OCI-LY7 (cell line): ENCODE results near the gene CCNL1. TPM values are rescaled to one million over a fixed set of nuclear protein-coding genes. Genes with fewer than 3 reads are reported as not detected.

Experiments used
- BruUV-seq: library from RNA; stranded (reverse); fragments of 400-500 nt; replicated peaks from 2 replicates; lab custom pipeline; 2021; lab: Mats Ljungman, UMichigan
- CTCF ChIA-PET: fragments of 300-600 bp; sonication (Branson Sonifier 250); formaldehyde crosslinking; loops from one replicate; lab custom pipeline; 2022; ENCODE audit warnings: antibody characterized with exemption; ENCODE audit not compliant: unreplicated experiment; lab: Charles Lee
- POLR2A ChIA-PET: fragments of 300-600 bp; sonication (Branson Sonifier 250); formaldehyde crosslinking; loops from one replicate; lab custom pipeline; 2022; ENCODE audit warnings: antibody characterized with exemption; lab: Charles Lee
- DNase-seq: peaks from one replicate; pipeline ENCODE4 v3.0.0-alpha.2; 2015; ENCODE audit warnings: low spot score
- H2AFZ ChIP-seq: fragments of 200-600 bp; sonication (generic), shearing (Covaris generic); 2 replicates; pipeline ENCODE4 v1.6.1; 2014; ENCODE audit warnings: mild to moderate bottlenecking, antibody characterized with exemption, low read length, moderate library complexity
- H3K27ac ChIP-seq: fragments of 200-600 bp; sonication (generic); 2 replicates; pipeline ENCODE4 v1.5.1; 2014; ENCODE audit warnings: mixed run types, low read depth, mild to moderate bottlenecking, moderate library complexity, low read length, inconsistent platforms; ENCODE audit not compliant: poor library complexity, severe bottlenecking
- H3K36me3 ChIP-seq: fragments of 200-600 bp; sonication (generic); 2 replicates; pipeline ENCODE4 v1.6.1; 2014; ENCODE audit warnings: mild to moderate bottlenecking, antibody characterized with exemption, low read length, moderate library complexity, mixed read lengths; ENCODE audit not compliant: insufficient read depth
- H3K4me1 ChIP-seq: fragments of 200-600 bp; sonication (generic); 2 replicates; pipeline ENCODE4 v1.5.1; 2014; ENCODE audit warnings: mild to moderate bottlenecking, low read length; ENCODE audit not compliant: insufficient read depth, poor library complexity, severe bottlenecking
- H3K4me2 ChIP-seq: fragments of 200-600 bp; sonication (generic); 2 replicates; pipeline ENCODE4 v1.6.1; 2014; ENCODE audit warnings: mild to moderate bottlenecking, low read length
- H3K4me3 ChIP-seq: fragments of 200-600 bp; sonication (generic); 2 replicates; pipeline ENCODE4 v1.5.1; 2014; ENCODE audit warnings: mild to moderate bottlenecking, low read depth, low read length; ENCODE audit not compliant: poor library complexity, severe bottlenecking
- H3K79me2 ChIP-seq: fragments of 200-600 bp; sonication (generic); 2 replicates; pipeline ENCODE4 v1.6.1; 2016; ENCODE audit warnings: low read depth, mild to moderate bottlenecking, low read length, moderate library complexity, mixed read lengths; ENCODE audit not compliant: insufficient read depth
- H3K9me2 ChIP-seq: fragments of 200-600 bp; sonication (generic); 2 replicates; pipeline ENCODE4 v1.6.1; 2016; ENCODE audit warnings: mild to moderate bottlenecking, low read length, mixed read lengths; ENCODE audit not compliant: insufficient read depth
- H3K9me3 ChIP-seq: fragments of 200-600 bp; sonication (generic); 2 replicates; pipeline ENCODE4 v1.6.1; 2014; ENCODE audit warnings: mild to moderate bottlenecking, mixed run types, low read length, mixed read lengths
- H4K20me1 ChIP-seq: fragments of 200-600 bp; sonication (generic); 2 replicates; pipeline ENCODE4 v1.6.1; 2014; ENCODE audit warnings: mild to moderate bottlenecking, antibody characterized with exemption, low read length, moderate library complexity, mixed read lengths; ENCODE audit not compliant: insufficient read depth
- EZH2phosphoT487 ChIP-seq: fragments of 200-600 bp; sonication (generic); IDR thresholded peaks from 2 replicates; pipeline ENCODE4 v1.6.1; 2018; ENCODE audit warnings: low read depth, borderline replicate concordance, mild to moderate bottlenecking, mixed run types, antibody characterized with exemption, low read length, moderate library complexity, mixed read lengths
- intact Hi-C: fragments of 100-400 bp; cut with micrococcal nuclease; formaldehyde crosslinking; loops from one replicate; pipeline ENCODE4 v1.10.0; 2022; ENCODE audit not compliant: unreplicated experiment
- total RNA-seq, 2 experiments: library from RNA; depleted of rRNA in 1 of 2; stranded (reverse); fragments of >200 nt in 1 of 2; shearing (Covaris generic) in 1 of 2; gene quantifications; 2 replicates each; pipeline ENCODE4 v1.2.3, GENCODE V29; 2014 to 2022
- TF ChIP-seq, protein P1 (sequence below): fragments of 200-600 bp; sonication (generic); conservative IDR thresholded peaks from 2 replicates; pipeline ENCODE4 v1.5.1; 2014; ENCODE audit warnings: mild to moderate bottlenecking, antibody characterized with exemption, low read length, moderate library complexity, mixed read lengths

Gene CCNL1
- total RNA-seq, 2 experiments from 2014 or later: 158 to 280 TPM

DNA sequence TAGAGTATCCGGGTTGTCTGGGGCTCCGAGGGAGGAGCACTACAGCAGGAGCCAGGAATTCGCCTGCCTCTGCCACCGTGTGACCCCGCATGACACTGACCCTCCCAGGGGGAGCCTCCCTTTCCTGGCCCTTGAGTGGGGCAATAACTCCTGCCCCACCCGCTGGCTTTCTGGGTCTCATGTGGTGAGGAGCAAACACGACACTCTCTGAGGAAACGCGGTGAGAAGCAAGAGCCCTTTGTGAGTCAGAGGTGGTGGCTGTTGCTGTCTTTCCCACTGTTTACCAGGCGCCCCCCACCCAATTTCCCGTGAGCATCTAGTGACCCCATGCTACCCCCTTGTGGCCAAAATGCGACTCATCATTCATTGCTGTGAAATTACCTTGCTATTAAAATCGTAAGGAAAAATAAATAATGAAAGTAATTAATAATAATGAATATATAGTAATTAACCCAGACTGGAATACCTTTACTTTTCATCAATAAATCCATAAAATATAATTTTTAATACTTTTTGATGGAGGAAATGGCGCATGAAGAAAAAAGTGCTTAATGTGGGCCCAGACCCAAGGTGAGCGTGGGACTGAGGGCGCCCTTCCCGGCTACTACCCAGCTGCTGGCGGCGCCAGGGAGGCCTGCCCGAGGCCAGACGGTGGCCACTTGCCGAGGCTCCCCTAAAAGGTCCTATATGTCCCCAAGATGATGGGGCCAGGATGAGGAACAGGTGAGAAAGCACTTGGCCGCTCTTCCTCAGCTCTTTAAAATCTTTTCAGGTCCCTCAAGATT, 29.3 kb downstream of the CCNL1 start:
- H3K4me3 ChIP-seq: no peak overlapping the region
- intact Hi-C loops: loop anchor here (2.0 kb wide), 2 partner anchors 42 to 152 kb away; no protein-coding TSS in a partner anchor

DNA sequence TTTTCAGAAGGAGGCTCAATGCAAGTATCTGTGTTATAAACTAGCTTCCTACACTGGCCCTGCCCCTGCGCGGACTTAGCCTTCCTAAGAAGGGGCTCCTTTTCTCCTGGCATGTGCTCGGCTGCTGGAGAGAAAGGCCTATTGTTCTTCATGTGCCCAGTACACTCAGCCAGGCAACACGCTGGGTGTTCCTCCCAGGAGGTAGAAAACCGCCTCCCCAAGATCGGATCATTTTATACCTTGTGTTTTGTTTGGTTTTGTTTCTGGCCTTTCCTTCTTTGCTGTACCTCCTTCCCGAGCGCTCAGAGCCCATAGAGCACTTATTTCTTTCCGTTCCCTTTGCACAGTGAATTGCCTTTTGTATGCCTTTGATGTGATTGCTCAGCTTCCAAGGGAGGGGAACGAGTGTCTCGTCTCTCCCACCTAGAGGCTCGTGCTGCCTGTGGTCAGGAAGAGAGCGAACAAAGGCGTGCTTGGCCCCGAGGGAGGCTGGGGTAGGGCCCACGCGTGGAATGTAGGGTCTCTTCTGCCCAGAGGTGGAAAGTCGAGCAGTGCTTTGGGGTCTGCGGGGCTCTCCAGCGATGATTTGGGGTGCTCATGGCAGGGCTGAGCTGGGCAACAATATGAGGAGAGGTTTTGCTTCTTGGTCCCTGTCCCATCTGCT, 30.0 kb downstream of the CCNL1 start:
- BruUV-seq: no TSS peak
- CTCF ChIA-PET: no interaction called here
- Histone ChIP-seq H3K36me3 (no peaks in the 10 kb centered on the region), H3K4me2 (peak overlapping the region; percentile 17; the same call in 1 of the 2 replicates), H3K4me1 (peaks cover 21% of the 10 kb centered on the region), H3K27ac (no peak overlapping the region), H2AFZ (peak overlapping the region; percentile 73), H3K9me2 (no peaks in the 10 kb centered on the region), H4K20me1 (no peaks in the 10 kb centered on the region), H3K9me3 (no peaks in the 10 kb centered on the region), H3K79me2 (no peaks in the 10 kb centered on the region), H3K4me3 (no peak overlapping the region)
- TF ChIP-seq, protein P1, sequence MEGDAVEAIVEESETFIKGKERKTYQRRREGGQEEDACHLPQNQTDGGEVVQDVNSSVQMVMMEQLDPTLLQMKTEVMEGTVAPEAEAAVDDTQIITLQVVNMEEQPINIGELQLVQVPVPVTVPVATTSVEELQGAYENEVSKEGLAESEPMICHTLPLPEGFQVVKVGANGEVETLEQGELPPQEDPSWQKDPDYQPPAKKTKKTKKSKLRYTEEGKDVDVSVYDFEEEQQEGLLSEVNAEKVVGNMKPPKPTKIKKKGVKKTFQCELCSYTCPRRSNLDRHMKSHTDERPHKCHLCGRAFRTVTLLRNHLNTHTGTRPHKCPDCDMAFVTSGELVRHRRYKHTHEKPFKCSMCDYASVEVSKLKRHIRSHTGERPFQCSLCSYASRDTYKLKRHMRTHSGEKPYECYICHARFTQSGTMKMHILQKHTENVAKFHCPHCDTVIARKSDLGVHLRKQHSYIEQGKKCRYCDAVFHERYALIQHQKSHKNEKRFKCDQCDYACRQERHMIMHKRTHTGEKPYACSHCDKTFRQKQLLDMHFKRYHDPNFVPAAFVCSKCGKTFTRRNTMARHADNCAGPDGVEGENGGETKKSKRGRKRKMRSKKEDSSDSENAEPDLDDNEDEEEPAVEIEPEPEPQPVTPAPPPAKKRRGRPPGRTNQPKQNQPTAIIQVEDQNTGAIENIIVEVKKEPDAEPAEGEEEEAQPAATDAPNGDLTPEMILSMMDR: no peak
- TF ChIP-seq EZH2phosphoT487: no peak
- intact Hi-C loops: loop anchor here (2.0 kb wide), 2 partner anchors 41 to 151 kb away; no protein-coding TSS in a partner anchor
- DNase-seq: no peak
- POLR2A ChIA-PET: interaction anchor here (2.1 kb wide), 1 partner anchor 41 kb away, joined by 6 read pairs; no protein-coding TSS in a partner anchor

More for the DNA sequence above, 29.3 kb downstream of the CCNL1 start:
- TF ChIP-seq EZH2phosphoT487: no peak
- TF ChIP-seq, protein P1: peak; percentile 87
- ChIA-PET POLR2A (interaction anchor here (0.8 to 1.6 kb wide), 4 partner anchors 21 to 312 kb away, joined by 3 to 5 read pairs (median 4); no protein-coding TSS in a partner anchor), CTCF (interaction anchor here (0.6 to 1.1 kb wide), 2 partner anchors 24 to 457 kb away, joined by 4 to 5 read pairs; no protein-coding TSS in a partner anchor)
- peak; percentile 46 for DNase-seq
- Histone ChIP-seq H3K4me2 (peak overlapping the region; percentile 17; the same call in 1 of the 2 replicates), H3K9me2 (no peaks in the 10 kb centered on the region), H3K27ac (no peak overlapping the region), H3K79me2 (no peaks in the 10 kb centered on the region), H3K9me3 (no peaks in the 10 kb centered on the region), H4K20me1 (no peaks in the 10 kb centered on the region), H3K36me3 (no peaks in the 10 kb centered on the region), H2AFZ (peak overlapping the region; percentile 73; the same call in 1 of the 2 replicates), H3K4me1 (peaks cover 21% of the 10 kb centered on the region)
- BruUV-seq: no TSS peak
